Fibroblast of lung (primary cell): ENCODE measurements around the gene FMN1. TPM values are rescaled to one million over a fixed set of nuclear protein-coding genes. Genes with fewer than 3 reads are reported as not detected.

Experiments used
- DNase-seq, 2 donors: peaks; one replicate each; pipeline versions ENCODE4 v3.0.0 to v3.0.0-alpha.2; 2010; ENCODE audit warnings: low read depth in 2 of 2
- H2AFZ ChIP-seq: 2 replicates; pipeline ENCODE4 v1.5.1; 2012; ENCODE audit warnings: low read length, control low read depth, inconsistent platforms
- H3K27ac ChIP-seq: 2 replicates; pipeline ENCODE4 v1.5.1; 2011; ENCODE audit warnings: low read length, control low read depth; ENCODE audit not compliant: insufficient read depth
- H3K27me3 ChIP-seq: 2 replicates; pipeline ENCODE4 v1.5.1; 2011; ENCODE audit warnings: mild to moderate bottlenecking, low read length; ENCODE audit not compliant: control insufficient read depth, insufficient read depth
- H3K36me3 ChIP-seq: 2 replicates; pipeline ENCODE4 v1.5.1; 2011; ENCODE audit warnings: low read length; ENCODE audit not compliant: control insufficient read depth, insufficient read depth
- H3K4me1 ChIP-seq: 2 replicates; pipeline ENCODE4 v1.5.1; 2011; ENCODE audit warnings: low read length; ENCODE audit not compliant: control insufficient read depth, insufficient read depth; ENCODE audit errors: extremely low read depth
- H3K4me2 ChIP-seq: 2 replicates; pipeline ENCODE4 v1.5.1; 2011; ENCODE audit warnings: low read length, control low read depth; ENCODE audit not compliant: insufficient read depth; ENCODE audit errors: extremely low read depth
- H3K4me3 ChIP-seq, 4 experiments: fragments of 200-600 bp in 1 of 4; sonication (generic) in 1 of 4; replicated peaks in 1 of 4; 2 replicates each; pipeline ENCODE4 v1.5.1; 2011 to 2016; ENCODE audit warnings: low read length in 4 of 4, low read depth in 3 of 4, mild to moderate bottlenecking in 3 of 4, control low read depth in 2 of 4, inconsistent platforms in 1 of 4, mixed read lengths in 1 of 4; ENCODE audit not compliant: insufficient read depth in 1 of 4; ENCODE audit errors: control extremely low read depth in 1 of 4
- H3K79me2 ChIP-seq: 2 replicates; pipeline ENCODE4 v1.5.1; 2012; ENCODE audit warnings: mild to moderate bottlenecking, low read length, inconsistent platforms; ENCODE audit not compliant: control insufficient read depth, insufficient read depth
- H3K9ac ChIP-seq: 2 replicates; pipeline ENCODE4 v1.5.1; 2011; ENCODE audit warnings: mild to moderate bottlenecking, low read length, control low read depth; ENCODE audit not compliant: insufficient read depth
- H3K9me3 ChIP-seq: 2 replicates; pipeline ENCODE4 v1.5.1; 2012; ENCODE audit warnings: low read depth, low read length; ENCODE audit not compliant: control insufficient read depth, insufficient read depth
- H4K20me1 ChIP-seq: 2 replicates; pipeline ENCODE4 v1.5.1; 2011; ENCODE audit warnings: low read length; ENCODE audit not compliant: control insufficient read depth, insufficient read depth; ENCODE audit errors: extremely low read depth
- CTCF ChIP-seq, 2 donors: IDR thresholded peaks in 1 of 2; conservative IDR thresholded peaks in 1 of 2; 1 replicate in 1 of 2; 2 replicates in 1 of 2; pipeline ENCODE4 v1.5.1; 2011 to 2012; ENCODE audit warnings: low read length in 2 of 2, control low read depth in 1 of 2, inconsistent platforms in 1 of 2, low read depth in 1 of 2, mild to moderate bottlenecking in 1 of 2
- EZH2 ChIP-seq: IDR thresholded peaks from 2 replicates; pipeline ENCODE4 v1.5.1; 2012; ENCODE audit warnings: low read length, control low read depth, mild to moderate bottlenecking; ENCODE audit errors: missing control alignments
- polyA plus RNA-seq, 2 donors: library from polyadenylated mRNA; depleted of rRNA in 1 of 2; stranded (reverse) in 1 of 2; unstranded in 1 of 2; fragments of >200 nt; gene quantifications; 2 replicates each; pipeline ENCODE4 v1.2.1, GENCODE V29; 2011 to 2012; ENCODE audit warnings: missing spikeins in 1 of 2
- total RNA-seq: library from RNA; depleted of rRNA; stranded (reverse); fragments of >200 nt; gene quantifications from 2 replicates; pipeline ENCODE4 v1.2.1, GENCODE V29; 2014

Gene FMN1
- total and polyA plus RNA-seq, 2 donors (not counting 1 experiment from before 2014, with no cell fraction given): 7.5 to 43.8 TPM

- Histone ChIP-seq H3K9me3 (no peaks in the 10 kb centered on the region), H3K27me3 (no peaks in the 10 kb centered on the region), H4K20me1 (no peaks in the 10 kb centered on the region), H3K4me2 (no peak overlapping the region), H3K36me3 (no peaks in the 10 kb centered on the region), H3K4me3 (no peak overlapping the region), H2AFZ (no peak overlapping the region), H3K4me1 (no peaks in the 10 kb centered on the region), H3K79me2 (no peaks in the 10 kb centered on the region), H3K27ac (no peak overlapping the region), H3K9ac (no peak overlapping the region)
- DNase-seq: no peak
- TF ChIP-seq CTCF (conservative IDR thresholded peaks at IDR 0.05 in 1 of 2, IDR thresholded peaks at IDR 0.05 in 1 of 2; ENCODE audit: low read depth in 1 of 2, low read length in 2 of 2) (no peak), EZH2 (no peak)
These were observed 41.0 kb downstream of the FMN1 start for GRCh38 chr15:33153548-33153947.

GRCh38 chr15:33152502-33153109, 41.9 kb downstream of the FMN1 start:
- DNase-seq: peak; percentile 10 to 74
- H3K9ac ChIP-seq: no peak overlapping the region
- H3K27ac ChIP-seq: no peak overlapping the region

GRCh38 chr15:33150971-33151370, 43.5 kb downstream of the FMN1 start:
- no peak for TF ChIP-seq EZH2
- no peak for TF ChIP-seq CTCF (conservative IDR thresholded peaks at IDR 0.05 in 1 of 2, IDR thresholded peaks at IDR 0.05 in 1 of 2; ENCODE audit: low read depth in 1 of 2, low read length in 2 of 2)
- no peak overlapping the region for H2AFZ ChIP-seq
- H3K9me3 ChIP-seq: no peaks in the 10 kb centered on the region
- no peak for DNase-seq
- no peak overlapping the region for H3K27ac ChIP-seq
- no peaks in the 10 kb centered on the region for H3K27me3 ChIP-seq
- H3K9ac ChIP-seq: no peak overlapping the region
- no peaks in the 10 kb centered on the region for H3K79me2 ChIP-seq
- no peak overlapping the region for H3K4me3 ChIP-seq
- no peaks in the 10 kb centered on the region for H3K36me3 ChIP-seq
- H3K4me2 ChIP-seq: no peak overlapping the region
- H3K4me1 ChIP-seq: no peaks in the 10 kb centered on the region
- H4K20me1 ChIP-seq: no peaks in the 10 kb centered on the region

More at GRCh38 chr15:33152502-33153109, 41.9 kb downstream of the FMN1 start:
- Histone ChIP-seq H4K20me1 (no peaks in the 10 kb centered on the region), H3K27me3 (no peaks in the 10 kb centered on the region), H3K9me3 (no peaks in the 10 kb centered on the region), H3K4me1 (no peaks in the 10 kb centered on the region), H3K79me2 (no peaks in the 10 kb centered on the region), H3K36me3 (no peaks in the 10 kb centered on the region), H3K4me2 (no peak overlapping the region), H2AFZ (no peak overlapping the region), H3K4me3 (no peak overlapping the region)
- TF ChIP-seq CTCF (conservative IDR thresholded peaks at IDR 0.05 in 1 of 2, IDR thresholded peaks at IDR 0.05 in 1 of 2; ENCODE audit: low read depth in 1 of 2, low read length in 2 of 2) (no peak), EZH2 (no peak)
